H1 (cell line): Measurements from ENCODE around the gene CFAP221. TPM values are rescaled to one million over a fixed set of nuclear protein-coding genes. Genes with fewer than 3 reads are reported as not detected.

Experiments
- CTCF ChIA-PET: fragments of 300-600 bp; sonication (Branson Sonifier 250); formaldehyde crosslinking; loops from one replicate; lab custom pipeline; 2021; ENCODE audit not compliant: partially characterized antibody; lab: Charles Lee
- POLR2A ChIA-PET: fragments of 300-600 bp; sonication (Branson Sonifier 250); formaldehyde crosslinking; loops from one replicate; lab custom pipeline; 2021; ENCODE audit warnings: inconsistent platforms; ENCODE audit not compliant: partially characterized antibody; lab: Charles Lee
- DNase-seq, 2 experiments: peaks; one replicate each; pipeline versions ENCODE4 v3.0.0 to v3.0.0-alpha.2; 2010 to 2022; ENCODE audit warnings: low spot score in 2 of 2, low read depth in 1 of 2, mixed read lengths in 1 of 2
- FAIRE-seq: peaks from 2 replicates; lab custom pipeline; 2011; peaks lifted over from hg19 to GRCh38; lab: Jason Lieb, UNC
- H2AFZ ChIP-seq: 2 replicates; pipeline ENCODE4 v1.8.1; 2012; ENCODE audit warnings: low read length, inconsistent platforms
- H2AK5ac ChIP-seq: 2 replicates; pipeline ENCODE4 v1.6.1; 2013; ENCODE audit warnings: low read depth, low read length
- H2BK120ac ChIP-seq: replicated peaks from 2 replicates; pipeline ENCODE3; 2013; ENCODE audit warnings: low read depth, low read length, inconsistent platforms
- H2BK12ac ChIP-seq: 2 replicates; pipeline ENCODE4 v1.6.1; 2013; ENCODE audit warnings: low read depth, low read length
- H2BK15ac ChIP-seq: 2 replicates; pipeline ENCODE4 v1.6.1; 2013; ENCODE audit warnings: low read length
- H2BK20ac ChIP-seq: 2 replicates; pipeline ENCODE4 v1.6.1; 2013; ENCODE audit warnings: low read length
- H2BK5ac ChIP-seq: 2 replicates; pipeline ENCODE4 v1.6.1; 2013; ENCODE audit warnings: low read depth, low read length
- H3K14ac ChIP-seq: 2 replicates; pipeline ENCODE4 v1.6.1; 2013; ENCODE audit warnings: inconsistent platforms; ENCODE audit not compliant: insufficient read length
- H3K18ac ChIP-seq: 2 replicates; pipeline ENCODE4 v1.6.1; 2013; ENCODE audit warnings: low read length; ENCODE audit errors: extremely low read depth
- H3K23ac ChIP-seq: 2 replicates; pipeline ENCODE4 v1.6.1; 2013; ENCODE audit warnings: inconsistent platforms; ENCODE audit not compliant: insufficient read length
- H3K23me2 ChIP-seq: 2 replicates; pipeline ENCODE4 v1.6.1; 2013; ENCODE audit warnings: low read depth, low read length
- H3K27ac ChIP-seq: 2 replicates; pipeline ENCODE4 v1.6.1; 2011; ENCODE audit warnings: low read depth, low read length, inconsistent platforms
- H3K27me3 ChIP-seq, 4 experiments: replicated peaks in 1 of 4; 1 replicate in 1 of 4; 2 replicates in 3 of 4; pipeline versions ENCODE4 v1.6.1 to v1.8.1; 2011 to 2013; ENCODE audit warnings: low read length in 3 of 4, mild to moderate bottlenecking in 3 of 4, inconsistent platforms in 2 of 4, mixed read lengths in 2 of 4, moderate library complexity in 1 of 4; ENCODE audit not compliant: control insufficient read depth in 3 of 4, insufficient read depth in 3 of 4; ENCODE audit errors: extremely low read depth in 1 of 4
- H3K36me3 ChIP-seq, 4 experiments: 2 replicates each; pipeline versions ENCODE4 v1.6.1 to v1.8.1; 2011 to 2013; ENCODE audit warnings: mild to moderate bottlenecking in 4 of 4, low read length in 3 of 4, moderate library complexity in 2 of 4, control low read depth in 1 of 4, inconsistent platforms in 1 of 4; ENCODE audit not compliant: insufficient read depth in 4 of 4, control insufficient read depth in 2 of 4
- H3K4ac ChIP-seq: replicated peaks from 2 replicates; pipeline ENCODE3; 2013; ENCODE audit warnings: low read length, low read depth, mixed read lengths, inconsistent platforms; ENCODE audit not compliant: insufficient read length
- H3K4me1 ChIP-seq, 4 experiments: replicated peaks in 1 of 4; 1 replicate in 1 of 4; 2 replicates in 3 of 4; pipeline versions ENCODE4 v1.6.1 to v1.8.1; 2011 to 2013; ENCODE audit warnings: low read length in 3 of 4, inconsistent platforms in 2 of 4, mixed read lengths in 1 of 4; ENCODE audit not compliant: insufficient read depth in 4 of 4, control insufficient read depth in 3 of 4
- H3K4me2 ChIP-seq, 2 experiments: 2 replicates each; pipeline versions ENCODE4 v1.6.1 to v1.8.1; 2011 to 2013; ENCODE audit warnings: low read depth in 2 of 2, low read length in 2 of 2, control low read depth in 1 of 2, inconsistent platforms in 1 of 2, mild to moderate bottlenecking in 1 of 2; ENCODE audit not compliant: insufficient read depth in 1 of 2
- H3K4me3 ChIP-seq, 4 experiments: fragments of 200-600, 300-600 bp in 1 of 4; sonication (generic), shearing (Covaris generic), sonication (Bioruptor Twin) in 1 of 4; 2 replicates each; pipeline versions ENCODE4 v1.5.1 to v1.8.1; 2011 to 2016; ENCODE audit warnings: low read length in 4 of 4, low read depth in 3 of 4, control low read depth in 2 of 4, inconsistent platforms in 2 of 4, mild to moderate bottlenecking in 2 of 4, mixed read lengths in 1 of 4, moderate library complexity in 1 of 4; ENCODE audit not compliant: insufficient read depth in 2 of 4; ENCODE audit errors: extremely low read depth in 1 of 4
- H3K56ac ChIP-seq: replicated peaks from 2 replicates; pipeline ENCODE3; 2013; ENCODE audit warnings: low read depth, mild to moderate bottlenecking, mixed read lengths, low read length, inconsistent platforms; ENCODE audit not compliant: insufficient read length
- H3K79me1 ChIP-seq: 2 replicates; pipeline ENCODE4 v1.6.1; 2013; ENCODE audit warnings: low read depth, low read length, control low read depth
- H3K79me2 ChIP-seq, 2 experiments: 2 replicates each; pipeline versions ENCODE4 v1.6.1 to v1.8.1; 2012 to 2013; ENCODE audit warnings: low read length in 2 of 2, mild to moderate bottlenecking in 2 of 2, inconsistent platforms in 1 of 2; ENCODE audit not compliant: insufficient read depth in 2 of 2, control insufficient read depth in 1 of 2
- H3K9ac ChIP-seq, 4 experiments: replicated peaks in 1 of 4; 1 replicate in 1 of 4; 2 replicates in 3 of 4; pipeline versions ENCODE4 v1.6.1 to v1.8.1; 2011 to 2013; ENCODE audit warnings: low read depth in 3 of 4, low read length in 3 of 4, control low read depth in 2 of 4, mild to moderate bottlenecking in 2 of 4, moderate library complexity in 2 of 4, inconsistent platforms in 1 of 4; ENCODE audit errors: extremely low read depth in 1 of 4
- H3K9me3 ChIP-seq, 2 experiments: 2 replicates each; pipeline versions ENCODE4 v1.6.1 to v1.8.1; 2012 to 2013; ENCODE audit warnings: mild to moderate bottlenecking in 2 of 2, moderate library complexity in 2 of 2, control low read depth in 1 of 2, inconsistent platforms in 1 of 2, low read depth in 1 of 2, low read length in 1 of 2, mixed read lengths in 1 of 2; ENCODE audit not compliant: insufficient read depth in 2 of 2
- H4K20me1 ChIP-seq, 2 experiments: replicated peaks in 1 of 2; 2 replicates each; pipeline versions ENCODE3 to v1.8.1; 2011 to 2013; ENCODE audit warnings: inconsistent platforms in 2 of 2, low read length in 2 of 2, mild to moderate bottlenecking in 1 of 2; ENCODE audit not compliant: insufficient read depth in 2 of 2, control insufficient read depth in 1 of 2
- H4K5ac ChIP-seq: 2 replicates; pipeline ENCODE4 v1.6.1; 2013; ENCODE audit warnings: low read length, low read depth, mixed read lengths, inconsistent platforms; ENCODE audit not compliant: insufficient read length
- H4K8ac ChIP-seq: 2 replicates; pipeline ENCODE4 v1.8.0; 2013; ENCODE audit warnings: mild to moderate bottlenecking, moderate library complexity, low read length, inconsistent platforms; ENCODE audit not compliant: insufficient read depth; ENCODE audit errors: extremely low read depth
- H4K91ac ChIP-seq: replicated peaks from 2 replicates; pipeline ENCODE3; 2013; ENCODE audit warnings: low read length, mixed read lengths, inconsistent platforms; ENCODE audit not compliant: insufficient read length
- BACH1 ChIP-seq: IDR thresholded peaks from 2 replicates; pipeline ENCODE4 v1.6.1; 2012; ENCODE audit warnings: low read length, improper control_type of control experiment
- CBX8 ChIP-seq: fragments of 300-800, 300-1000 bp; sonication (generic); IDR thresholded peaks from 2 replicates; pipeline ENCODE4 v1.7.1; 2016; ENCODE audit warnings: low read depth, low read length, borderline replicate concordance
- CREB1 ChIP-seq: IDR thresholded peaks from 2 replicates; pipeline ENCODE4 v1.6.1; 2012; ENCODE audit warnings: inconsistent platforms
- EGR1 ChIP-seq: IDR thresholded peaks from 2 replicates; pipeline ENCODE4 v1.6.1; 2011; ENCODE audit warnings: low read depth, low read length, borderline replicate concordance
- EZH2 ChIP-seq: fragments of 200-600 bp; sonication (generic); IDR thresholded peaks from 2 replicates; pipeline ENCODE4 v1.7.1; 2012; ENCODE audit warnings: low read depth, mild to moderate bottlenecking, moderate library complexity, low read length, inconsistent platforms; ENCODE audit not compliant: severe bottlenecking
- JUN ChIP-seq: IDR thresholded peaks from 2 replicates; pipeline ENCODE4 v1.6.1; 2011; ENCODE audit warnings: low read depth, mild to moderate bottlenecking, improper control_type of control experiment, low read length
- TAF1 ChIP-seq: IDR thresholded peaks from 2 replicates; pipeline ENCODE4 v1.6.1; 2011; ENCODE audit warnings: mild to moderate bottlenecking, low read depth, low read length
- TAF7 ChIP-seq: optimal IDR thresholded peaks from 2 replicates; pipeline ENCODE3; 2011; ENCODE audit warnings: low read depth, mild to moderate bottlenecking, inconsistent platforms, low read length, moderate library complexity, borderline replicate concordance
- TEAD4 ChIP-seq: IDR thresholded peaks from 2 replicates; pipeline ENCODE4 v1.6.1; 2012; ENCODE audit warnings: low read depth, low read length, inconsistent platforms, mixed read lengths
- YY1 ChIP-seq: IDR thresholded peaks from 2 replicates; pipeline ENCODE4 v1.6.1; 2011; ENCODE audit warnings: low read depth, mild to moderate bottlenecking, low read length
- WGBS, 2 experiments: shearing (Covaris generic) in 1 of 2; methylation state at CpG; one replicate each; pipeline versions ENCODE4 v1.1.6 to v1.1.7; 2013 to 2015; ENCODE audit warnings: low lambda C conversion rate in 2 of 2, mixed read lengths in 2 of 2, inconsistent platforms in 1 of 2, low coverage in 1 of 2, missing lambda C conversion rate in 1 of 2; ENCODE audit not compliant: insufficient replicate concordance in 2 of 2, insufficient coverage in 1 of 2, insufficient read length in 1 of 2; ENCODE audit errors: extremely low coverage in 1 of 2, missing lambda C conversion rate in 1 of 2; 5-methylcytosine and 5-hydroxymethylcytosine counted together
- polyA plus RNA-seq, 7 experiments: library from polyadenylated mRNA; depleted of rRNA in 3 of 7; stranded (reverse) in 5 of 7; unstranded in 2 of 7; fragments of >200 nt in 5 of 7; fragments of 200-250 nt in 2 of 7; gene quantifications; 1 replicate in 5 of 7; 2 replicates in 1 of 7; 4 replicates in 1 of 7; pipeline versions ENCODE4 v1.2.1 to v1.2.3, GENCODE V29; 2011 to 2013; ENCODE audit warnings: missing spikeins in 2 of 7, mixed read lengths in 2 of 7
- total RNA-seq: library from RNA; stranded (reverse); fragmentation: NEBNext Ultra II Directional; extraction: Animal tissue kit (Norgen Biotek cat#: 25700); gene quantifications from 2 replicates; pipeline ENCODE4 v1.2.1, GENCODE V29; 2021
- TF ChIP-seq, protein P1 (sequence below), 3 experiments: IDR thresholded peaks; 1 replicate in 2 of 3; 2 replicates in 1 of 3; pipeline versions ENCODE4 v1.5.1 to v1.6.1; 2011; ENCODE audit warnings: low read length in 3 of 3, mild to moderate bottlenecking in 3 of 3, inconsistent platforms in 2 of 3, low read depth in 1 of 3, moderate library complexity in 1 of 3; ENCODE audit not compliant: insufficient read depth in 1 of 3; ENCODE audit errors: control extremely low read depth in 1 of 3

The CFAP221 gene
- total and polyA plus RNA-seq, 2 of the 8 experiments (the other 6 are each of a cell fraction or from before 2014, with no cell fraction given), result 0.14 to 0.71 TPM

DNA sequence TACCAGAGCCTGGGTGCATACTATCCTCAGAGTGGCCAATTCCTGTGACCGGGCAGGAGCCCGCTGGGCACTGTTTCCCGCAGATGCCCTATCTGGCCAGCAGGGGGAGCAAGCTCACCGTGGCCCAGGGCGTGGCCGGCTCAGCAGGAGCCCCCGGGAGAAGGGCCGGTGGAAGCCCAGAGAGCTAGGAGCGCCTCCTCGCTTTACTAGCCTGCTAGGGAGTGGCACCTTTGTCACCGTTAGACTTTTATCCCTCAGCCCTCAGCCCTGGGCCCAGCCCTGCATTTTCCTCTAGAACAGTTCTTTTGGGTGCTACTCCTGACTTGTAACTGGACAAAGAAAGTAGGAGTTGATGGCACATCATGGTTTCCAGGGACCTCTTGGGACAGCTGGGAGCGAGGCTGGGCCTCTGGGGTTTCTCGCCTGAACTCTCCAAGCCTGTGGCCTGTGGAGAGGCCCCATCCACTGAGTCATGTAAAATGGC is 158.7 kb downstream of the CFAP221 start:
- Histone ChIP-seq H2BK20ac (no peak overlapping the region), H4K91ac (no peak overlapping the region)
- no peak for FAIRE-seq
- TF ChIP-seq TAF1, result no peak
- peak; percentile 17; the same call in 1 of the 2 replicates for TF ChIP-seq CREB1
- peak; percentile 67 for TF ChIP-seq TAF7
- TF ChIP-seq EZH2, result no peak
- no peak for TF ChIP-seq CBX8
- 0 out of 2 replicates have a peak, but pooled peaks have one; percentile 9 for TF ChIP-seq BACH1
- TF ChIP-seq TEAD4, result peak; percentile 23; the same call in 1 of the 2 replicates
- peak; percentile 72; the same call in 1 of the 2 replicates for TF ChIP-seq YY1
- peak; percentile 26; the same call in 1 of the 2 replicates for TF ChIP-seq EGR1
- 0 out of 2 replicates have a peak, but pooled peaks have one; percentile 3 for TF ChIP-seq JUN
- TF ChIP-seq, protein P1, sequence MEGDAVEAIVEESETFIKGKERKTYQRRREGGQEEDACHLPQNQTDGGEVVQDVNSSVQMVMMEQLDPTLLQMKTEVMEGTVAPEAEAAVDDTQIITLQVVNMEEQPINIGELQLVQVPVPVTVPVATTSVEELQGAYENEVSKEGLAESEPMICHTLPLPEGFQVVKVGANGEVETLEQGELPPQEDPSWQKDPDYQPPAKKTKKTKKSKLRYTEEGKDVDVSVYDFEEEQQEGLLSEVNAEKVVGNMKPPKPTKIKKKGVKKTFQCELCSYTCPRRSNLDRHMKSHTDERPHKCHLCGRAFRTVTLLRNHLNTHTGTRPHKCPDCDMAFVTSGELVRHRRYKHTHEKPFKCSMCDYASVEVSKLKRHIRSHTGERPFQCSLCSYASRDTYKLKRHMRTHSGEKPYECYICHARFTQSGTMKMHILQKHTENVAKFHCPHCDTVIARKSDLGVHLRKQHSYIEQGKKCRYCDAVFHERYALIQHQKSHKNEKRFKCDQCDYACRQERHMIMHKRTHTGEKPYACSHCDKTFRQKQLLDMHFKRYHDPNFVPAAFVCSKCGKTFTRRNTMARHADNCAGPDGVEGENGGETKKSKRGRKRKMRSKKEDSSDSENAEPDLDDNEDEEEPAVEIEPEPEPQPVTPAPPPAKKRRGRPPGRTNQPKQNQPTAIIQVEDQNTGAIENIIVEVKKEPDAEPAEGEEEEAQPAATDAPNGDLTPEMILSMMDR (IDR thresholded peaks at IDR 0.05; ENCODE audit: control extremely low read depth in 1 of 3, insufficient read depth in 1 of 3, low read depth in 1 of 3, low read length in 3 of 3), result peak; percentile 96 to 98 (median 98)

More for the DNA sequence above, 158.7 kb downstream of the CFAP221 start:
- Histone ChIP-seq H2BK12ac (no peak overlapping the region), H3K4ac (no peak overlapping the region), H4K8ac (no peak overlapping the region; the same call in 1 of the 2 replicates), H4K20me1 (no peaks in the 10 kb centered on the region), H2AFZ (no peak overlapping the region), H2BK15ac (no peak overlapping the region), H3K18ac (no peak overlapping the region), H2BK5ac (no peak overlapping the region), H4K5ac (no peak overlapping the region), H3K27me3 (no peaks in the 10 kb centered on the region), H3K27ac (no peak overlapping the region), H3K23me2 (peaks cover 2% of the 10 kb centered on the region; the same call in 1 of the 2 replicates), H3K9me3 (peaks cover 5% of the 10 kb centered on the region in 2 experiments), H3K4me2 (no peak overlapping the region), H3K56ac (no peak overlapping the region), H3K4me1 (peaks cover 16 to 33% (median 21%) of the 10 kb centered on the region in 4 experiments; a peak in 6 of 7 replicates), H3K14ac (no peak overlapping the region), H3K9ac (no peak overlapping the region), H3K23ac (no peak overlapping the region), H3K36me3 (no peaks in the 10 kb centered on the region), H2BK120ac (no peak overlapping the region), H3K79me1 (no peaks in the 10 kb centered on the region), H3K4me3 (no peak overlapping the region), H3K79me2 (no peaks in the 10 kb centered on the region), H2AK5ac (no peak overlapping the region)
- POLR2A ChIA-PET, result interaction anchor here (0.8 kb wide), 2 partner anchors 14 to 44 kb away, joined by 3 read pairs; no protein-coding TSS in a partner anchor
- 29% methylated on average over 13 of the region's 13 CpGs; no CpG with 5 or more reads in 1 of the 2 experiments for WGBS, 2 experiments
- DNase-seq, result peak; percentile 44 to 91
- CTCF ChIA-PET, result interaction anchor here (0.6 to 2.5 kb wide), 36 partner anchors 8 to 610 kb away, joined by 3 to 12 read pairs (median 4); no protein-coding TSS in a partner anchor
